NCI-H510A treated with DMSO at 0.1 percent for 48 hours (cell line): ENCODE results near the gene YIPF6.
"Not testable (repeated sequence)": the region's sequence is repeated elsewhere in the genome, so short reads cannot be mapped to it uniquely, and the experiment has no call there.

Experiments
- DNase-seq: peaks from one replicate; lab custom pipeline; 2025; lab: John Stamatoyannopoulos, UW

YIPF6 gene, protein sequence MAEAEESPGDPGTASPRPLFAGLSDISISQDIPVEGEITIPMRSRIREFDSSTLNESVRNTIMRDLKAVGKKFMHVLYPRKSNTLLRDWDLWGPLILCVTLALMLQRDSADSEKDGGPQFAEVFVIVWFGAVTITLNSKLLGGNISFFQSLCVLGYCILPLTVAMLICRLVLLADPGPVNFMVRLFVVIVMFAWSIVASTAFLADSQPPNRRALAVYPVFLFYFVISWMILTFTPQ

GRCh38 chrX:68498508-68499379, at the start of gene YIPF6:
Gene YIPF6, plus strand, starts transcription at chrX:68499051. Its CDS starts 16 bp downstream, at chrX:68499067.
- peak; percentile 42 for DNase-seq

GRCh38 chrX:68451720-68452119, 47.1 kb upstream of the YIPF6 start:
- no peak for DNase-seq

- DNase-seq = no peak
Observed at GRCh38 chrX:68454476-68455150, 44.2 kb upstream of the YIPF6 start.

DNA sequence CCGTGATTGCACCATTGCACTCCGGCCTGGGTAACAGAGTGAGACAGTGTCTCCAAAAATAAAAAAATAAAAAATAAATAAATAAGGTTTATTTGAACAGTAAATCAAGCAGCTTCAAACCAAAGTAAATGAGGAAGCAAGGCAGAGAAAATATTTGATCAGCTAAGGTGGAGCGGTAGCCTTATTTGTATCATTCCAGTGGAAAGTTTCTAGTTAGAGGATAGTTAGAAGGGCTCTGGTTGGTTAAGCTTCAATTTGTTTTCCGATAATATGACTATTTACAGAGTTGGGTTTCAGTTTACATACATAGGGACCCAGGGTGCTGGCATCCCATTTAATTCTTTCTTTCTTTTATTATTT, 43.7 kb upstream of the YIPF6 start:
- DNase-seq = no peak

DNA sequence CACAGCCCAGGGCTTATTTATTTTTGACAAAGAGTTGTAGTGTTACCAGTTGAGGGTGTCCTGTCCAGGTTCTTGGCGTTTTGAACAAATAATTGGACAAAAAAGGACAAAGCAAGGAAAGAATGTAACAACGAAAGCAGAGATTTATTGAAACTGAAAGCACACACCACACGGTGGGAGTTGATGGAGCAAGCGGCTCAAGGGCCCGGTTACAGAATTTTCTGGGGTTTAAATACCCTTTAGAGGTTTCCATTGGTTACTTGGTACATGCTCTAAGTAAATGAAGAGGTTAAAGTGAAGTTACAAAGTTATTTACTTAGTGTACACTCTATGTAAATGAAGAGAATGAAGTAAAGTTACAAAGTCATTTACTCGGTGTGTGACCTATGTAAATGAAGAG, 37.8 kb upstream of the YIPF6 start:
- DNase-seq = no peak

- DNase-seq = no peak
Observed at GRCh38 chrX:68461576-68461975, 37.3 kb upstream of the YIPF6 start.

DNA sequence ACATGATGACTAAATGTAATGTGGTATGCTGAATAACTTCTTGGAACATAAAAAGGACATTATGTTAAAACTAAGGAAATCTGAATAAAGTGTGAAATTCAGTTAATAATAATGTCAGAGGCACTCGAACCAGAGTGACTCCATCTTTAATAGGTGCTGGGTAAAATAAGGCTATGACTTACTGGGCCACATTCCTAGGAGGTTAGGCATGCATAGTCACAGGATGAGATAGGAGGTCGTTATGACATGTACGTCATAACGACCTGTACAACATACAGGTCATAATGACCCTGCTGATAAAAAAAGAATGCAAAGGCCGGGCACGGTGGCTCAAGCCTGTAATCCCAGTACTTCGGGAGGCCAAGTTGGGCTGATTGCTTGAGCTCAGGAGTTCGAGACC, 36.7 kb upstream of the YIPF6 start:
- no peak for DNase-seq

DNA sequence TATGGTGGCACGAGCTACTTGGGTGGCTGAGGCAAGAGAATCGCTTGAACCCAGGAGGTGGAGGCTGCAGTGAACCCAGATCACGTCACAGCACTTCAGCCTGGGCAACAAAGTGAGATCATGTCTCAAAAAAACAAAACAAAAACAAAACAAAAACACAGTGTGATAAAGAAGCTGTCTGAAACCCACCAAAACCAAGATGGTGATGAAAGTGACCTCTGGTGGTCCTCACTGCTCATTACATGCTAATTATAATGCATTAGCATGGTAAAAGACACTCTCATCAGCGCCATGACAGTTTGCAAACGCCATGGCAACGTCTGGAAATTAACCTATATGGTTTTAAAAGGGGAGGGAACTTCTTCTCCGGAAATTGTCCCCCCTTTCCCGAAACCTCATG, 36.2 kb upstream of the YIPF6 start:
- no peak for DNase-seq

DNA sequence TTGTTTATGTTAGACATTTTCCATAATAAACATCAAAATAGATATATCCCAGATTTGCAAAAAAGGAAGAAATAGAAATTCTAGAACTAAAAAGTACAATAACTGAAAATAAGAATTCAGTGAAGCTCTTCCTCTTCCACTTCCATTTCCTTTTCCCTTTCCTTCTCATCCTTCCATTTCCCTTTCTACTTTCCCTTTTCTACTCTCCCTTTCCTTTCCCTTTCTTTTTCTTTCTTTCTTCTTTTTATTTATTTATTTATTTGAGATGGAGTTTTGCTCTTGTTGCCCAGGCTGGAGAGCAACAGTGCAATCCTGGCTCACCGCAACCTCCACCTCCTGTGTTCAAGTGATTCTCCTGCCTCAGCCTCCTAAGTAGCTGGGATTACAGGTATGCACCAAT, 35.0 kb upstream of the YIPF6 start:
- DNase-seq = no peak

DNA sequence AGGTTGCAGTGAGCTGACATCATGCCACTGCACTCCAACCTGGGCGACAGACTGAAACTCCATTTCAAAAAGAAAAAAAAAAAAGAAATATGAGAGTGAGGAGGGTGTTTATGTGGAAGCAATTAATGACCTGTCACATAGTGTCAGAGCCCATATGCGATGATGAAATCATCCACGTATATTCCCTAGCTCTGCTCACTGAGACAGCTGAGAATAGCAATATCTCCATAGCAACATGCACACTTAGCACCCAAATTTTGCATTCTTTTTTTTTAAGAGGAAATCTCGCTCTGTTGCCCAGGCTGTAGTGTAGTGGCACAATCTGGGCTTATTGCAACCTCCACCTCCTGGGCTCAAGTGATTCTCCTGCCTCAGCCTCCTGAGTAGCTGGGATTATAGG, 34.1 kb upstream of the YIPF6 start:
- DNase-seq = no peak

DNA sequence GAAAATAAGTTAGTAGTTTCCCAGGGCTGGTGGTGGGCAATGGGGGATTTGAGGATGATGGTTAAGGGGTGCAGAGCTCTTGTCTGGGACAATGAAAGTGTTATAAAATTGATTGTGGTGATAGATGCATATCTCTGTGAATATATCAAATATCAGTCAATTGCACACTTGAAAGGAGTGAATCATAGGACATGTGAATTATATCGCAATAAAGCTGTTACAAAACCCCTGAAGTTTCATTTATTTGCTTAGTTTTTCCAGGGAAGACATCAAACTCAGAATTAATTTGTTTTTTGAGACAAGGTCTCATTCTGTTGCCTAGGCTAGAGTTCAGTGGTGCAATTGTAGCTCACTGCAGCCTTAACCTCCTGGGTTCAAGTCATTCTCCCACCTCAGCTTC, 17.9 kb upstream of the YIPF6 start:
- no peak for DNase-seq

DNA sequence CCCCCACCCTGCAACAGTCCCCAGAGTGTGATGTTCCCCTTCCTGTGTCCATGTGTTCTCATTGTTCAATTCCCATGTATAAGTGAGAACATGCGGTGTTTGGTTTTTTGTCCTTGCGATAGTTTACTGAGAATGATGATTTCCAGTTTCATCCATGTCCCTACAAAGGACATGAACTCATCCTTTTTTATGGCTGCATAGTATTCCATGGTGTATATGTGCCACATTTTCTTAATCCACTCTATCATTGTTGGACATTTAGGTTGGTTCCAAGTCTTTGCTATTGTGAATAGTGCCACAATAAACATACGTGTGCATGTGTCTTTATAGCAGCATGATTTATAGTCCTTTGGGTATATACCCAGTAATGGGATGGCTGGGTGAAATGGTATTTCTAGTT, 12.7 kb upstream of the YIPF6 start:
- DNase-seq = not testable (repeated sequence)

DNA sequence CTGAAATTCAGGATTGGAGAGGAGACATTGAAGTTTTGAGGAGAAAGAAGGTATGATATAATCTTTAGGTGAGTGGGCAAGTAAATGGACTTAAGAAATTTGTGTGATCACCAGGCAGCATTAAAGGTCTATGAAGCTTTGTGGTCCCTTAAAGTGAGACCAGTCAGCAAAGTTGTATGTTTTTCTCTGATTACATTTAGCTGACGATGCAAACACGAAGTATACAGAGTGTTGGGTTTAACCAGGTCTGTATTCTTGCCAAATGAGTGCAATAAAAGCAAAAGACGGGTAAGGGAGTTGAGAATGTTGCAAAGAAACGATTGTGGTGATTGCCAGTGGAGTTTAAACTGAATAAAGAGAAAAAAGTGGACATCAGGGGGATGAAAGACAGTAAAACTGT, 11.6 kb upstream of the YIPF6 start:
- DNase-seq = no peak

DNA sequence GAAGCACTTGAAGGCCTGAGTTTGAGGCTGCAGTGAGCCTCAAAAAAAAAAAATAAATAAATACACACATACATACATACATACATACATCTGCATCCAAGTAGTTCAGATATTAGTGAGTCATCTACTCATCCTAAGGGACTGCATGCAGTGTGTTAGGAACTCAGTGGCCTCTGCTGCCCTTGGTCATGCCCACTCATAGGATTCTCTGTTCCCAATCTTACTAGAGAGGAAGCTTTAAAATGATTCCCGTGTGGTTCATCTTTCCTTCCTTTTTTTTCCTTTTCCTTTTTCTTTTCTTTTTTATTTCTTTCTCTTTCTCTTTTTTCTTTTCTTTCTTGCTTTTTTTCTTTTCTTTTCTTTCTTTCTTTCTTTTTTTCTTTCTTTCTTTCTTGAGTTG, 10.9 kb upstream of the YIPF6 start:
- no peak for DNase-seq

GRCh38 chrX:68488657-68489056, 10.2 kb upstream of the YIPF6 start:
- no peak for DNase-seq

GRCh38 chrX:68490644-68491043, 8.2 kb upstream of the YIPF6 start:
- DNase-seq = peak; percentile 16

DNA sequence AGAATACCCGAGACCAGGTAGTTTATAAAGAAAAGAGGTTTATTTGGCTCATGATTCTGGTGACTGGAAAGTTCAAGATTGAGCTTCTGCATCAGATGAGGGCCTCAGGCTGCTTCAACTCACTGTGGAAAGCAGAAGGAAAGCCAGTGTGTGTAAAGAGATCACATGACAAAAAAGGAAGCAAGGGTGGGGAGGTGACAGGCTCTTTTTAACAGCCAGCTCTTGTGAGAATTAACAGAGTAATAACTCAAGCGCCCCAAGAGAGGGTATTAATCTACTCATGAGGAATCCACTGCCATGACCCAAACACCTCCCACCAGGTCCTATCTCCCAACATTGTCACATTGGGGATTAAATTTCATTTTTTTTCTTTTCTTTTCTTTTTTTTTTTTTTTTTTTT, 6.3 kb upstream of the YIPF6 start:
- DNase-seq = no peak

DNA sequence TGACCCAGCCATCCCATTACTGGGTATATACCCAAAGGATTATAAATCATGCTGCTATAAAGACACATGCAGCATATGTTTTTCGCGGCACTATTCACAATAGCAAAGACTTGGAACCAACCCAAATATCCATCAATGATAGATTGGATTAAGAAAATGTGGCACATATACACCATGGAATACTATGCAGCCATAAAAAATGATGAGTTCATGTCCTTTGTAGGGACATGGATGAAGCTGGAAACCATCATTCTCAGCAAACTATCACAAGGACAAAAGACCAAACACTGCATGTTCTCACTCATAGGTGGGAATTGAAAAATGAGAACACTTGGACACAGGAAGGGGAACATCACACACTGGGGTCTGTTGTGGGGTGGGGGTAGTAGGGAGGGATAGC, 5.1 kb upstream of the YIPF6 start:
- DNase-seq = not testable (repeated sequence)

- peak; percentile 25 for DNase-seq
Observed at GRCh38 chrX:68498044-68498507, 775 bp upstream of the YIPF6 start.

DNA sequence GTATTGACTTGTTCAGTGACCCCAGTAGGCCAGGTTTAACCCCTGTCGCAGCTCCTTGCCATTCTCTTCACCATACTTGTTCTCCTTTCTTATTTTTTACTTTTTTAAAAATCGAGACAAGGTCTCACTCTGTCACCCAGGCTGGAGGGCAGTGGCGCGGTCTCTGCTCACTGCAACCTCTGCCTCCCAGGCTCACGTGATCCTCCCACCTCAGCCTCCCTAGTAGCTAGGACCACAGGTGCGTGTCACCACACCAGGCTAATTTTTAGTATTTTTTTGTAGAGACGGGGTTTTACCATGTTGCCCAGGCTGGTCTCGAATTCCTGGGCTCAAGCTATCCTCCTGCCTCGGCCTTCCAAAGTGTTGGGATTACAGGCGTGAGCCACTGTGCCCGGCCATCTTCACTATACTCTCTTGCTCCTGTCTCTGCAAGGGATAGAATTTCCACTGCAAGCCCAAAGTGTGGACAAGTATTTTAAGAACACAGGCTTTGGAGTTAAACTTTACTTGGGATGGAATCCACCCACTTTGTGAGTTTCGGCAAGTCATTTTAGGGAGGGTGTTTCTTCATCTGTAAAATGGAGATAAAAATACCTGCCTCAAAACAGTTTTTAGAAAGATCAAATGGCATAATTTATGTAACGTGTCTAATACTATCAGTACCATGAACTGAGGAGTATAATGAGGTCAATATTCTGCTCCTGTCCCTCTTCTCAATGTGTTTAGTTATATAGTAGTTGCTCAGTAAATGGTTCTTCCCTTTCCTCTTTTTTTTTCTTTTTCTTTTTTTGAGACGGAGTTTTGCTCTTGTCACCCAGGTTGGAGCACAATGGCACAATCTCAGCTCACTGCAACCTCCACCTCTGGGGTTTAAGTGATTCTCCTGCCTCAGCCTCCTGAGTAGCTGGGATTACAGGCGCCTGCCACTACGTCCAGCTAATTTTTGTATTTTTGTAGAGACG, 973 bp downstream of the YIPF6 start:
- DNase-seq = no peak

GRCh38 chrX:68503836-68504636, 5.2 kb downstream of the YIPF6 start:
- DNase-seq = no peak
